SK-N-MC (cell line): ENCODE measurements around the gene TBC1D22A.

Source experiments
- EZH2 ChIP-seq: fragments of 200-600 bp; sonication (generic); IDR thresholded peaks from one replicate; pipeline ENCODE4 v1.6.1; 2017; ENCODE audit warnings: antibody characterized with exemption
- POLR2AphosphoS5 ChIP-seq: IDR thresholded peaks from 2 replicates; pipeline ENCODE4 v1.6.1; 2012; ENCODE audit warnings: mild to moderate bottlenecking, low read depth, low read length, borderline replicate concordance

DNA sequence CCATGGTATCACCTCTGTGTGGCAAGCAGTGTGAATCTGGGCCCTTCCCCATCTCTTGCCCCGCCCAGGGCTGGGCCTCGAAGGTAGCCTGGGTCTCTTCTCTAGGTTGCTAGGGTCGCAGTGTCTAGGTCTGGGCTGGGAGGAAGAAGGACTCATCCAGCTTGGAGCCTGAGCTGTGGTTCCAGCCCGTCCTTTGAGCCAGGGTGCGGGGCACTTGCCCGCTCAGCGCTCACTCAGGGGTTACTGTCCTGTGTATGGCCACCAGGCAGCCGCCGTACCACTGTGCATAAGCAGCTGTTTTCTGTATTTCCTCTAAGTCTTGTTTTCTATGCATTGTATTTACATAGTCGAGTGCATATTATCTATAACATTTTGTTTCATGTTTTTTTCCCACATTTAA is 160.9 kb downstream of the TBC1D22A start:
- TF ChIP-seq POLR2AphosphoS5 (no peak), EZH2 (no peak)
